ENCODE measurements around the gene ESAM. TPM values are rescaled to one million over a fixed set of nuclear protein-coding genes. Genes with fewer than 3 reads are reported as not detected.
A peak's percentile ranks its signal among the peaks of the same experiment; 100 is the strongest.

The ESAM gene
- total and polyA plus RNA-seq, 2 donors (not counting 1 experiment from before 2014, with no cell fraction given) = 1.4 to 14.5 TPM

GRCh38 chr11:124719534-124719933, 42.6 kb downstream of the ESAM start:
- Histone ChIP-seq H3K4me3 (ENCODE audit: control extremely low read depth in 1 of 5, extremely low read depth in 1 of 5, insufficient read depth in 1 of 5, low read depth in 2 of 5, low read length in 4 of 5) (no peak overlapping the region), H3K27me3 (replicated peaks in 1 of 4; ENCODE audit: control extremely low read depth in 1 of 4, control insufficient read depth in 3 of 4, insufficient read depth in 4 of 4, low read length in 3 of 4) (peaks cover 0 to 56% (median 35%) of the 10 kb centered on the region in 4 experiments), H2AFZ (ENCODE audit: insufficient read depth, low read depth, low read length, poor library complexity, severe bottlenecking) (no peak overlapping the region), H3K36me3 (replicated peaks in 1 of 2; ENCODE audit: control extremely low read depth in 1 of 2, control insufficient read depth in 1 of 2, extremely low read depth in 1 of 2, insufficient read depth in 2 of 2, low read length in 1 of 2) (no peaks in the 10 kb centered on the region), H3K4me2 (replicated peaks; ENCODE audit: low read depth, low read length, poor library complexity, severe bottlenecking) (no peak overlapping the region), H3K9me3 (ENCODE audit: control extremely low read depth in 1 of 3, control insufficient read depth in 2 of 3, insufficient read depth in 1 of 3, low read length in 2 of 3) (no peaks in the 10 kb centered on the region), H3K4me1 (ENCODE audit: control insufficient read depth in 2 of 2, insufficient read depth in 2 of 2, low read length in 2 of 2) (peaks cover 32 to 41% of the 10 kb centered on the region in 2 donors), H3K27ac (ENCODE audit: low read length in 2 of 2) (no peak overlapping the region), H4K20me1 (ENCODE audit: control insufficient read depth, insufficient read depth, low read length, poor library complexity, severe bottlenecking) (no peaks in the 10 kb centered on the region), H3K9ac (ENCODE audit: low read length) (no peak overlapping the region), H3K79me2 (ENCODE audit: control insufficient read depth, insufficient read depth, low read length) (no peaks in the 10 kb centered on the region)
- H3K9me3 Mint-ChIP-seq (ENCODE audit: insufficient read depth) = no peaks in the 10 kb centered on the region
- TF ChIP-seq EZH2 (IDR thresholded peaks at IDR 0.05; ENCODE audit: borderline replicate concordance, insufficient read depth, low read depth, low read length, poor library complexity, severe bottlenecking) (no peak), CTCF (IDR thresholded peaks at IDR 0.05) (no peak)
- ATAC-seq (ENCODE audit: low read depth) (no peak), DNase-seq (no peak)
- peaks cover 78% of the 10 kb centered on the region for H3K27me3 Mint-ChIP-seq
- CTCF ChIA-PET = no interaction called here
- POLR2A ChIA-PET = no interaction called here
- peaks cover 50% of the 10 kb centered on the region for H3K4me1 Mint-ChIP-seq
- no peak overlapping the region for H3K4me3 Mint-ChIP-seq
- intact Hi-C loops (cut with micrococcal nuclease) = no loop called here
- no peak overlapping the region for H3K27ac Mint-ChIP-seq
- WGBS (ENCODE audit: insufficient coverage) = 90% methylated on average over 2 of the region's 2 CpGs

- peaks cover 85% of the 10 kb centered on the region for H3K27me3 Mint-ChIP-seq
- peaks cover 42% of the 10 kb centered on the region for H3K4me1 Mint-ChIP-seq
- WGBS (ENCODE audit: insufficient coverage) = 73% methylated on average over 9 of the region's 14 CpGs
- no peaks in the 10 kb centered on the region for H3K9me3 ChIP-seq (ENCODE audit: control extremely low read depth in 1 of 3, control insufficient read depth in 2 of 3, insufficient read depth in 1 of 3, low read length in 2 of 3)
- no peak overlapping the region for H2AFZ ChIP-seq (ENCODE audit: insufficient read depth, low read depth, low read length, poor library complexity, severe bottlenecking)
- DNase-seq (no peak), ATAC-seq (ENCODE audit: low read depth) (no peak)
- H3K4me3 ChIP-seq (ENCODE audit: control extremely low read depth in 1 of 5, extremely low read depth in 1 of 5, insufficient read depth in 1 of 5, low read depth in 2 of 5, low read length in 4 of 5) = no peak overlapping the region
- intact Hi-C loops (cut with micrococcal nuclease) = no loop called here
- no peak overlapping the region for H3K4me2 ChIP-seq (replicated peaks; ENCODE audit: low read depth, low read length, poor library complexity, severe bottlenecking)
- no peak overlapping the region for H3K9ac ChIP-seq (ENCODE audit: low read length)
- H3K9me3 Mint-ChIP-seq (ENCODE audit: insufficient read depth) = no peaks in the 10 kb centered on the region
- no peaks in the 10 kb centered on the region for H3K36me3 ChIP-seq (replicated peaks in 1 of 2; ENCODE audit: control extremely low read depth in 1 of 2, control insufficient read depth in 1 of 2, extremely low read depth in 1 of 2, insufficient read depth in 2 of 2, low read length in 1 of 2)
- no peak overlapping the region for H3K27ac ChIP-seq (ENCODE audit: low read length in 2 of 2)
- ChIA-PET POLR2A (no interaction called here), CTCF (no interaction called here)
- TF ChIP-seq EZH2 (IDR thresholded peaks at IDR 0.05; ENCODE audit: borderline replicate concordance, insufficient read depth, low read depth, low read length, poor library complexity, severe bottlenecking) = no peak
- no peak for TF ChIP-seq CTCF (IDR thresholded peaks at IDR 0.05)
- no peaks in the 10 kb centered on the region for H4K20me1 ChIP-seq (ENCODE audit: control insufficient read depth, insufficient read depth, low read length, poor library complexity, severe bottlenecking)
- peak overlapping the region; percentile 9 for H3K4me3 Mint-ChIP-seq
- H3K27ac Mint-ChIP-seq = no peak overlapping the region
- H3K79me2 ChIP-seq (ENCODE audit: control insufficient read depth, insufficient read depth, low read length) = no peaks in the 10 kb centered on the region
- peaks cover 25 to 33% of the 10 kb centered on the region in 2 donors for H3K4me1 ChIP-seq (ENCODE audit: control insufficient read depth in 2 of 2, insufficient read depth in 2 of 2, low read length in 2 of 2)
- H3K27me3 ChIP-seq (replicated peaks in 1 of 4; ENCODE audit: control extremely low read depth in 1 of 4, control insufficient read depth in 3 of 4, insufficient read depth in 4 of 4, low read length in 3 of 4) = peaks cover 0 to 58% (median 35%) of the 10 kb centered on the region in 4 experiments
Observed at GRCh38 chr11:124718801-124719200, 43.3 kb downstream of the ESAM start.
